Activated effector memory CD4-positive, alpha-beta T cell treated with Interleukin-2 at 50 U/mL for 16 hours (primary cell): ENCODE measurements around the gene TYMS.
A peak's percentile ranks its signal among the peaks of the same experiment; 100 is the strongest.

Source experiments
- DNase-seq: peaks from one replicate; pipeline ENCODE4 v3.0.0-alpha.2; 2020

The TYMS gene

GRCh38 chr18:649341-649740 lies 8.1 kb upstream of the TYMS start:
- no peak for DNase-seq

- no peak for DNase-seq
Measured at GRCh38 chr18:650428-650858, 7.0 kb upstream of the TYMS start.

- DNase-seq, result no peak
Measured at GRCh38 chr18:652131-652530, 5.3 kb upstream of the TYMS start.

GRCh38 chr18:653512-653911 lies 3.9 kb upstream of the TYMS start:
- no peak for DNase-seq

- no peak for DNase-seq
Measured at GRCh38 chr18:654601-655000, 2.9 kb upstream of the TYMS start.

GRCh38 chr18:655445-655844 lies 2.0 kb upstream of the TYMS start:
- no peak for DNase-seq

- DNase-seq, result peak; percentile 30
Measured at GRCh38 chr18:658001-658946, 821 bp downstream of the TYMS start.

GRCh38 chr18:658947-659533 lies 1.6 kb downstream of the TYMS start:
- DNase-seq, result no peak

GRCh38 chr18:659597-659996 lies 2.1 kb downstream of the TYMS start:
- DNase-seq, result no peak

GRCh38 chr18:662197-662596 lies 4.7 kb downstream of the TYMS start:
- no peak for DNase-seq

GRCh38 chr18:666177-666576 lies 8.7 kb downstream of the TYMS start:
- DNase-seq, result no peak

- DNase-seq, result no peak
Measured at GRCh38 chr18:666628-667027, 9.2 kb downstream of the TYMS start.

- no peak for DNase-seq
Measured at GRCh38 chr18:668260-668659, 10.8 kb downstream of the TYMS start.

GRCh38 chr18:669077-669476 lies 11.6 kb downstream of the TYMS start:
- no peak for DNase-seq

- DNase-seq, result no peak
Measured at GRCh38 chr18:670522-670921, 13.1 kb downstream of the TYMS start.

GRCh38 chr18:671405-671804 lies 14.0 kb downstream of the TYMS start:
- DNase-seq, result no peak

- DNase-seq, result no peak
Measured at GRCh38 chr18:673317-673716, 15.9 kb downstream of the TYMS start.

GRCh38 chr18:673769-674168 lies 16.3 kb downstream of the TYMS start:
- DNase-seq, result no peak

- no peak for DNase-seq
Measured at GRCh38 chr18:675307-675706, 17.9 kb downstream of the TYMS start.

GRCh38 chr18:676069-676468 lies 18.6 kb downstream of the TYMS start:
- DNase-seq, result no peak

- DNase-seq, result no peak
Measured at GRCh38 chr18:676736-677135, 19.3 kb downstream of the TYMS start.

- DNase-seq, result no peak
Measured at GRCh38 chr18:677145-677544, 19.7 kb downstream of the TYMS start.

- no peak for DNase-seq
Measured at GRCh38 chr18:677951-678381, 20.5 kb downstream of the TYMS start.

GRCh38 chr18:678482-679182 lies 21.2 kb downstream of the TYMS start:
- DNase-seq, result no peak
